ENCODE data around the gene RAD54L2. TPM values are rescaled to one million over a fixed set of nuclear protein-coding genes. Genes with fewer than 3 reads are reported as not detected.
A peak's percentile ranks its signal among the peaks of the same experiment; 100 is the strongest.

The RAD54L2 gene
- total and polyA plus RNA-seq, 9 of the 15 experiments (the other 6 are each of a cell fraction or from before 2014, with no cell fraction given) = 1.3 to 12.2 (median 5.4) TPM

GRCh38 chr3:51538459-51539290 lies at the start of gene RAD54L2 (continued):
- TF ChIP-seq RREB1 (CRISPR knock-in tag; IDR thresholded peaks at IDR 0.05) (0 out of 2 replicates have a peak, but pooled peaks have one; percentile 18), ZNF589 (CRISPR knock-in tag; IDR thresholded peaks at IDR 0.05; ENCODE audit: low read depth) (no peak), ZNF316 (IDR thresholded peaks at IDR 0.05) (no peak), FOXJ3 (CRISPR knock-in tag; IDR thresholded peaks at IDR 0.05) (no peak), MTF1 (CRISPR knock-in tag; IDR thresholded peaks at IDR 0.05; ENCODE audit: borderline replicate concordance) (no peak), ARID4B (CRISPR knock-in tag; IDR thresholded peaks at IDR 0.05) (peak; percentile 70; the same call in 1 of the 2 replicates), ZNF655 (CRISPR knock-in tag; IDR thresholded peaks at IDR 0.05) (no peak), CHD4 (IDR thresholded peaks at IDR 0.05; ENCODE audit: insufficient read depth, insufficient replicate concordance, low read depth, low read length, poor library complexity, severe bottlenecking) (no peak), ESRRB (CRISPR knock-in tag; IDR thresholded peaks at IDR 0.05; ENCODE audit: borderline replicate concordance) (no peak), GABPB2 (CRISPR knock-in tag; conservative IDR thresholded peaks at IDR 0.05) (no peak), ZNF668 (CRISPR knock-in tag; IDR thresholded peaks at IDR 0.05) (no peak), SUPT5H (IDR thresholded peaks at IDR 0.05) (peak; percentile 29; the same call in 1 of the 2 replicates), MYNN (IDR thresholded peaks at IDR 0.05) (no peak), MYNN (CRISPR knock-in tag; IDR thresholded peaks at IDR 0.05) (no peak), E2F3 (CRISPR knock-in tag; IDR thresholded peaks at IDR 0.05) (no peak), TCFL5 (CRISPR knock-in tag; conservative IDR thresholded peaks at IDR 0.05) (no peak)

Measured in K562 (cell line).